Frontal cortex (tissue), 4 donors: Measurements from ENCODE around the gene POM121C. TPM values are rescaled to one million over a fixed set of nuclear protein-coding genes. Genes with fewer than 3 reads are reported as not detected.
"Not testable (repeated sequence)": the region's sequence is repeated elsewhere in the genome, so short reads cannot be mapped to it uniquely, and the experiment has no call there.

Experiments used
- DNase-seq, 2 donors: peaks; one replicate each; pipeline ENCODE4 v3.0.0; 2012; ENCODE audit warnings: low spot score in 2 of 2
- FAIRE-seq: peaks from 2 replicates; lab custom pipeline; 2012; peaks lifted over from hg19 to GRCh38; lab: Jason Lieb, UNC
- total RNA-seq: library from RNA; depleted of rRNA; stranded (reverse); fragments of >200 nt; gene quantifications from one replicate; pipeline ENCODE4 v1.2.3, GENCODE V29; 2014
- donor health status: control.
- donor health status: control.
- donor health status: control.

The POM121C gene
- total RNA-seq, result 14.3 TPM

GRCh38 chr7:75485979-75486643 is at the start of gene POM121C:
TSS of gene POM121C (minus strand) at chr7:75486299. CDS start at chr7:75441496, 44,803 bp downstream.
- FAIRE-seq, result not testable (repeated sequence)
- DNase-seq, result peak; percentile 56 to 74

- FAIRE-seq (no peak), DNase-seq (no peak)
Observed at GRCh38 chr7:75534727-75535307, 48.7 kb upstream of the POM121C start.

- DNase-seq (no peak), FAIRE-seq (no peak)
Observed at GRCh38 chr7:75533926-75534325, 47.8 kb upstream of the POM121C start.

DNA sequence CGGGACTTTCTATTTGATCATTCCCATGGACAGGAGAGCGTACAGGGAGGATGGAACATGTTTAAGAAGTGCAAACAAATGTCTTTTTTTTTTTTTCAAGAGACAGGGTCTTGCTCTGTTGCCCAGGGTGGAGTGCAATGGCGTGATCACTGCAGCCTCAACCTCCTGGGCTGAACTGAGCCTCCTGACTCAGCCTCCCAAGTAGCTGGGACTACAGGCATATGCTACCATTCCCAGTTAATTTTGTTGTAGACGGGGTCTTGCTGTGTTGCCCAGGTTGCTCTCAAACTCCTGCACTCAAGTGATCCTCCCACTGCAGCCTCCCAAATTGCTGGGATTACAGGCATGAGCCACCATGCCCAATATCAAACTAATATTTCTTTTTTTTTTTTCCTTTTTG is 46.5 kb upstream of the POM121C start:
- no peak for DNase-seq
- FAIRE-seq, result no peak

DNA sequence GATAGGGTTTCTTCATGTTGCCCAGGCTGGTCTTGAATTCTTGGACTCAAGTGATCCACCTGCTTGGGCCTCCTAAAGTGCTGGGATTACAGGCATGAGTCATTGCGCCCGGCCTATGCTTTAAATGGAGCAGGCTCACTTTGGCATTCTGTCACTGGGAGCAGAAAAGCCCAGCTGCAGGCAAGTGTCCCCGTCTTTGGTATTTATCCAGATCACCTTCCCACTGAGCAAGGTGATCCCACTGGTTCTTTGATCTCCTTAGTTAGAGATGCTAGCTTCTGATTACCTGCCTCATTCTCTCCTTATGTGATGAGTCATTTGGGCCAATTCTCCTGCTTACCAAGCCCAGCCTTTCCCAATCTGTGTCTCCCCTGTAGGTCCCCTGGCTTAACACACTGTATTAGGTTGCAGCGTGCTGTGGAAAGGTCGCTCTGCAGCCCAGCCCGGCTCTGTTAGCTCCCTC is 45.3 kb upstream of the POM121C start:
- DNase-seq (no peak), FAIRE-seq (no peak)

DNA sequence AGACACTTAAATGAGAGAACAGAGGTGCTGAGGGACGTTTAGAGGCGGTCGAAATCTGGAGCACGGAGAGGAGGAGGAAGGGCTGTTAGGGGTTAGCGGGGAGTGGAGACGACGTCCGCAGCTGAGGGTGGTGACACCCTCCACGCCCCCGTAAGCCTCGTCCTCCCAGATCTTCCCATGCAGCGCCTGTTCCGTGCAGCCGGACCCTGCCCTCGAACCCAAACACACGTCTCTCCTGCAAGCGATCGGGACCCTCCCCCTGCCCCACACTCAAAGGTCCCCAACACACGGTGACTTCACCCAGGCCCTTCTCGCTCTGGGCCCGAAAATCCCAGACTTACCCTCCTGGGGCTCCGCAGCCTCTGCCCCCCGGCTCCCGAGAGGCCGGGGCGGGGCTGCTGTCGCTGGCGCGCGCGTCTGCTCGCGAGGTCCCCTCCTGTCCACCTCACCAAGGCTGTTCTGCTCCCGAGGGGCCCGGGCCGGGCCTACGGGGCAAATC is 41.2 kb upstream of the POM121C start:
- not testable (repeated sequence) for FAIRE-seq, DNase-seq

- FAIRE-seq, DNase-seq: not testable (repeated sequence)
Observed at GRCh38 chr7:75521727-75522126, 35.6 kb upstream of the POM121C start.

- not testable (repeated sequence) for FAIRE-seq, DNase-seq
Observed at GRCh38 chr7:75518842-75519241, 32.7 kb upstream of the POM121C start.

- not testable (repeated sequence) for FAIRE-seq, DNase-seq
Observed at GRCh38 chr7:75509033-75509432, 22.9 kb upstream of the POM121C start.

- not testable (repeated sequence) for DNase-seq, FAIRE-seq
Observed at GRCh38 chr7:75492020-75492419, 5.9 kb upstream of the POM121C start, which contains the start of gene SPDYE5. TSS of gene SPDYE5 (plus strand) at chr7:75492320. CDS start at chr7:75494048, 1,728 bp downstream.

DNA sequence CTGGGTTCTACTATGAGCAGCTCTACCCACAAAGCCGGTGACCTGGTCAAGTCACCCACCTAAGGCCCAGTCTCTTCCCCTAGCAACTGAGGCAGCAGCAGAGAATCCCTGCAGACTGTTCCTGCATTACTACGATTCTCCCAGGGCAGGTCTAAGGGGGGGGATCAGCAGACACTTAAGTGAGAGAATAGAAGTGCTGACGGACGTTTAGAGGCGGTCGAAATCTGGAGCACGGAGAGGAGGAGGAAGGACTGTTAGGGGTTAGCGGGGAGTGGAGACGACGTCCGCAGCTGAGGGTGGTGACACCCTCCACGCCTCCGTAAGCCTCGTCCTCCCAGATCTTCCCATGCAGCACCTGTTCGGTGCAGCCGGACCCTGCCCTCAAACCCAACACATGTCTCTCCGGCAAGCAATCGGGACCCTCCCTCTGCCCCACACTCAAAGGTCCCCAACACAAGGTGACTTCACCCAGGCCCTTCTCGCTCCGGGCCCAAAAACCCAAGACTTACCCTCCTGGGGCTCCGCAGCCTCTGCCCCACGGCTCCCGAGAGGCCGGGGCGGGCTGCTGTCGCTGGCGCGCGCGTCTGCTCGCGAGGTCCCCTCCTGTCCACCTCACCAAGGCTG is 632 bp downstream of the POM121C start:
- DNase-seq, FAIRE-seq: not testable (repeated sequence)

DNA sequence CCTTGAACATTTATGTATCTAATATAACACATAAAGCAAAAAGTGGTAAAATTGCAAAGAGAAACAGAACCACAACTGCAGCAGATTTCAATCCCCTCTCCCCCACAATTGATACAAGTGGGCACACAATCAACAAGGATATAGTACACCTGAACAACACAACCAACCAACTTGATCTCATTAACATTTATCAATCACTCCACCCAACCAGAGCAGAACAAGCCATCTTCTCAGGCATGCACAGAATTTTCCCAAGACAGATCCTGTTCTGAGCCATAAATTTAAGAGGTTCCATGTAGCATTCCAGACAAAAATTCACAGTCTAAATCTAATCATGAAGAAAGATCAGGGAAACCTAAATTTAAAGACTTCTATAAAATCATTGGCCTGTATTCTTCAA is 5.8 kb downstream of the POM121C start:
- not testable (repeated sequence) for FAIRE-seq, DNase-seq

DNA sequence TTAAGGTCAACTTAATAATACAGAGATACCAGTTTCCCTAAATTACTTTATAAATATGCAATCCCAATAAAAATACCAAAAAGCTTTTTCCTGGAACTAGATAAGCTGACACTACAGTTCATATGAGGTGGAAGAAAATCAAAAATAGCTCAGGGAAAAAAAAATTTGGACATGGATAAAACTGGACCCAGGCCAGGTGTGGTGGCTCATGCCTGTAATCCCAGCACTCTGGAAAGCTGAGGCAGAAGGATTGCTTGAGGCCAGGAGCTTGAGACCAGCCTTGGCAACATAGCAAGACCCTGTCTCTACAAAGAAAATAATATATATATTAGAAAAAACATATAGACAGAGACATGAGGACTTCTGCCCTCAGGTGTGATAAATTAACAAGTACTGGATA is 8.6 kb downstream of the POM121C start:
- FAIRE-seq, DNase-seq: not testable (repeated sequence)

DNA sequence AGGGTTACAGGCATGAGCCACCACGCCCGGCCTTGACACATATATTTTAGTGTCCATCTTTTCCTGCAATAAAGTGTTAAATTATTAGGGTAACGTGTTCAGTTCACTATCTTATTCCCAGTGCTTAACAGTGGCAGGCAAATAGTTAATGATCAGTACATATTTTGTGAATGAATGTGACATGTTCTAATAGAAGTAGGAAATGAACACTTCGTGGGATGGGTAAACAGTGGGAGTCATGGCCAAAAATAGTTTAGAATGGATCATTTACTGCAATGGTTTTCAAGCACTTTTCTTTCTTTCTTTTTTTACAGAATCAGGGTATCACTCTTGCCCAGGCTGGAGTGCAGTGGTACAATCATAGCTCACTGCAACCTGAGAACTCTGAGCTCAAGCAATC is 15.9 kb downstream of the POM121C start:
- not testable (repeated sequence) for DNase-seq, FAIRE-seq

- not testable (repeated sequence) for DNase-seq, FAIRE-seq
Observed at GRCh38 chr7:75460541-75460940, 25.6 kb downstream of the POM121C start.

DNA sequence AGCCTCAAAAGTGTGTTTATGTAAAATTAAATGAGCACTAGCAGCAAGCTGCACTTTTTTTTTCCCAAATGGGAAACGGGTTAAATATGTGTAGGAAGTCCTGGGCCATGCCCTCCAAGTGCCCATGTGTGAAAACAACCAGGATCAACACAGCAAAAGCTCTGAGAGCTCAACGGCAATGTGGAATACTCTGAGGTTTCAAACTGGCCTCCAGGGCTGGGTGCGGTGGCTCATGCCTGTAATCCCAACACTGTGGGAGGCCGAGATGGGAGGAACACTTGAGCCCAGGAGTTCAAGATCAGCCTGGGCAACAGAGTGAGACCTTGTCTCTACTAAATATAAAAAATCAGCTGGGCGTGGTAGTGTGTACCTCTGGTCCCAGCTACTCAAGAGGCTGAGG is 28.1 kb downstream of the POM121C start:
- not testable (repeated sequence) for FAIRE-seq, DNase-seq

DNA sequence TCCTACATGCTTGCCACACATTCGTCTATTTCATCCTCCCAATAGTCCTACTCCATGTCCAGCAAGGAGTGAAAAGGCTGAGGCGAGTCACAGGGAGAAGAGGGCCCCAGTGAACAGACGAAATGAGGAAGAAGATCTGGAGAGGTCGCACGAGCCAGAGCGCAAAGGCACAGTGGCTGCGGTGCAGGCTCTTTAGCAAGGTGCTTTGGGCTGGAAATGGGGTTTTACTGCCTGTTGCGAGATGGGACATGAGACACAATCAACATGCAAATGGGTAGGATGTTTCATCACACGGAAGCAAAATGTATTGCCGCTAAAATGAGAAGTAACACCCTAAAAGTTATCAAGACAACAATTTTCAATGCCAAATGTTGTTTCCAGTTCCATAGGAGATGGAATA is 29.7 kb downstream of the POM121C start:
- not testable (repeated sequence) for DNase-seq, FAIRE-seq

- FAIRE-seq, DNase-seq: not testable (repeated sequence)
Observed at GRCh38 chr7:75452494-75452955, 33.6 kb downstream of the POM121C start.

DNA sequence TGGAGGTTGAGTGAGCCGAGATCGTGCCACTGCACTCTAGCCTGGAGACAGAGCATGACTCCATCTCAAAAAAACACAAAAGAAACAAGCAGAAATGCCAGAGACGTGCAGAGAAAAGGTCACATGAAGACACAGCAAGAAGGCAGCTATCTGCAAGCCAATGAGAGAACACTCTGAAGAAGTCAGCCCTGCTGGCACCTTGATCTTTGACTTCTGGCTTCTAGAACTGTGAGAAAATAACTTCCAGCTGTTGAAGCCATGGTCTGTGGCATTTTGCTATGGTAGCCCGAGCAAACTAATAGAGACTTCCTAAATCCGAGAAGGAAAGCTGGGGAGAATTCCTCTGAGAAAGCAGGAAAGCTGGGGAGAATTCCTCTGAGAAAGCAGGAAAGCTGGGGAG is 36.2 kb downstream of the POM121C start:
- not testable (repeated sequence) for DNase-seq, FAIRE-seq

GRCh38 chr7:75442465-75443111 is 43.5 kb downstream of the POM121C start:
- not testable (repeated sequence) for DNase-seq, FAIRE-seq
